GM12873 (cell line): ENCODE results near the gene CUZD1.

Experiments used
- TF ChIP-seq, protein P1 (sequence below): IDR thresholded peaks from 2 replicates; pipeline ENCODE4 v1.5.1; 2012; ENCODE audit warnings: low read depth, mild to moderate bottlenecking, moderate library complexity, low read length, control low read depth; ENCODE audit not compliant: insufficient read depth; ENCODE audit errors: missing control alignments

Gene CUZD1

GRCh38 chr10:122815458-122815857 is 30.2 kb downstream of the CUZD1 start:
- TF ChIP-seq, protein P1, sequence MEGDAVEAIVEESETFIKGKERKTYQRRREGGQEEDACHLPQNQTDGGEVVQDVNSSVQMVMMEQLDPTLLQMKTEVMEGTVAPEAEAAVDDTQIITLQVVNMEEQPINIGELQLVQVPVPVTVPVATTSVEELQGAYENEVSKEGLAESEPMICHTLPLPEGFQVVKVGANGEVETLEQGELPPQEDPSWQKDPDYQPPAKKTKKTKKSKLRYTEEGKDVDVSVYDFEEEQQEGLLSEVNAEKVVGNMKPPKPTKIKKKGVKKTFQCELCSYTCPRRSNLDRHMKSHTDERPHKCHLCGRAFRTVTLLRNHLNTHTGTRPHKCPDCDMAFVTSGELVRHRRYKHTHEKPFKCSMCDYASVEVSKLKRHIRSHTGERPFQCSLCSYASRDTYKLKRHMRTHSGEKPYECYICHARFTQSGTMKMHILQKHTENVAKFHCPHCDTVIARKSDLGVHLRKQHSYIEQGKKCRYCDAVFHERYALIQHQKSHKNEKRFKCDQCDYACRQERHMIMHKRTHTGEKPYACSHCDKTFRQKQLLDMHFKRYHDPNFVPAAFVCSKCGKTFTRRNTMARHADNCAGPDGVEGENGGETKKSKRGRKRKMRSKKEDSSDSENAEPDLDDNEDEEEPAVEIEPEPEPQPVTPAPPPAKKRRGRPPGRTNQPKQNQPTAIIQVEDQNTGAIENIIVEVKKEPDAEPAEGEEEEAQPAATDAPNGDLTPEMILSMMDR, result no peak

DNA sequence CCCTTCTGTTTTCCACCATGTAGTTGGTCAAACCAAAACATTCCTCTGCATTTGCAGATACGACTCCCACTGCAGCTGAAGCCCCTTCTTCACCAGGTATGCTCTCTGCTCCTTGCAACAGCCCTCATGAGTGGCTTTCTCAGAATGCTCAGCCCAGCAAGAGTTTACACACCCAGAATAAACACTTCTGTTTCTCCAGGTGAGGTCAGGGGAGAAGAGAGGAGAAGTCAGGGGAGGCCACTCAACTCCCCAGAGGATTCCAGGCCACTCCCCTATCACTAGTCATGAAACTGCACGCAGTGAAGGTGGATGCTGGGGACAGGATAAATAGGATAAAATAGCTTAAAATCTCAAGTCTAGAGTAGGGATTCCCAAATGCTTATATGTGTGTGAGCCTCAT is 31.2 kb downstream of the CUZD1 start:
- TF ChIP-seq, protein P1, result no peak

DNA sequence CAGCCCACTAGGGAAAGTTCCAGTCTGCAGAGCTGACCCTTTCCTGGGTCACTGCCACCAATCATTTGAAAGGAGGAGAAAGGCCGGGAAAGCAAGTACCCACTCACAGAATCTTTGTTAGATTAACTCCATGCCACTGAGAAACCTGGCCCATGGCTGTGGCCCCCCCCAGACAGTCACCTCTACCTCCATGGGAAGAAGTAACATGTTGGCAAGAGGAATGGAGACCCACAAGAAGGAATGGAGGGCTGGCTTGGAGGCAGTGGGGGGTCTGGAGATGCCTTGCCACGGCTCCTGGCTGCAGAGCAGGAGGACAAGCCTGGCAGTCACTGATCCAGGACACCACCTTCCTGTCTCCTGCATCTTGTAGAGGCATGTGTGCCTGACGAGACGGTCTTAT is 32.9 kb downstream of the CUZD1 start:
- TF ChIP-seq, protein P1, result no peak

GRCh38 chr10:122802282-122802681 is 43.4 kb downstream of the CUZD1 start:
- TF ChIP-seq, protein P1, result no peak

- TF ChIP-seq, protein P1, result no peak
Measured at GRCh38 chr10:122798704-122799231, 46.9 kb downstream of the CUZD1 start.

GRCh38 chr10:122796796-122797195 is 48.9 kb downstream of the CUZD1 start:
- TF ChIP-seq, protein P1, result no peak

- TF ChIP-seq, protein P1, result no peak
Measured at GRCh38 chr10:122795924-122796323, 49.7 kb downstream of the CUZD1 start.

DNA sequence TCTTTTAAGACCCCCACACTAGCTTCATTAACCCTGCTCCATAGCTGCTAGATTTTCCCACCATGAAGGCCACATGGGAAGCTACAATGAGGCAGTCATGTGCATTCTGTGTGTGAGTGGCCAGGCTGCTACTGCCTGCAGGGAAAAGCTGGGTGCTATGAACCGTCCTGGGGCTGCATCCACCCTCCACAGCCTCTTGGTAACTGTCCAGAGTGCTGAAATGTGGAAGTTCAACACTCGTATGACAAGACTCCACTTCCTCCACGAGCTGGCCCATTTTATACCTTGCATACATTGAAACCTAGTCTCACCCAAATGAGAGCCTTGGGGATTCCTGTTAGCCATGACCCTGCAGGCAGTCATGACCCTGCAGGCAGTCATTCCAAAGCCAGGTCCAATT is 59.4 kb downstream of the CUZD1 start:
- TF ChIP-seq, protein P1, result no peak
